ENCODE data around the gene NUP58. TPM values are rescaled to one million over a fixed set of nuclear protein-coding genes. Genes with fewer than 3 reads are reported as not detected.

The NUP58 gene
- total RNA-seq, 1 experiment from 2014 or later = 41.0 TPM

GRCh38 chr13:25378528-25378927 lies 77.1 kb downstream of the NUP58 start:
- no TSS peak for BruUV-seq (replicated peaks)
- H3K36me3 Mint-ChIP-seq (ENCODE audit: insufficient read depth, unreplicated experiment) = no peaks in the 10 kb centered on the region
- DNase-seq = no peak
- no peaks in the 10 kb centered on the region for H3K9me3 Mint-ChIP-seq (ENCODE audit: low read depth, unreplicated experiment)
- TF ChIP-seq CTCF (IDR thresholded peaks at IDR 0.05; ENCODE audit: unreplicated experiment) = no peak
- no peak overlapping the region for H3K4me3 Mint-ChIP-seq (ENCODE audit: low read depth, unreplicated experiment)
- no peak overlapping the region for H3K27ac Mint-ChIP-seq (ENCODE audit: unreplicated experiment)
- no peaks in the 10 kb centered on the region for H3K4me1 Mint-ChIP-seq (ENCODE audit: low read depth, unreplicated experiment)
- intact Hi-C loops (cut with micrococcal nuclease; ENCODE audit: unreplicated experiment) = no loop called here
- CTCF ChIA-PET = no interaction called here
- H3K27me3 Mint-ChIP-seq (ENCODE audit: unreplicated experiment) = peaks cover 63% of the 10 kb centered on the region

- no peaks in the 10 kb centered on the region for H3K9me3 Mint-ChIP-seq (ENCODE audit: low read depth, unreplicated experiment)
- no peak for DNase-seq
- no peaks in the 10 kb centered on the region for H3K36me3 Mint-ChIP-seq (ENCODE audit: insufficient read depth, unreplicated experiment)
- peaks cover 63% of the 10 kb centered on the region for H3K27me3 Mint-ChIP-seq (ENCODE audit: unreplicated experiment)
- H3K4me1 Mint-ChIP-seq (ENCODE audit: low read depth, unreplicated experiment) = no peaks in the 10 kb centered on the region
- no peak for TF ChIP-seq CTCF (IDR thresholded peaks at IDR 0.05; ENCODE audit: unreplicated experiment)
- intact Hi-C loops (cut with micrococcal nuclease; ENCODE audit: unreplicated experiment) = no loop called here
- H3K27ac Mint-ChIP-seq (ENCODE audit: unreplicated experiment) = no peak overlapping the region
- CTCF ChIA-PET = no interaction called here
- BruUV-seq (replicated peaks) = no TSS peak
- H3K4me3 Mint-ChIP-seq (ENCODE audit: low read depth, unreplicated experiment) = no peak overlapping the region
Observed at GRCh38 chr13:25379011-25379410, 77.6 kb downstream of the NUP58 start.

DNA sequence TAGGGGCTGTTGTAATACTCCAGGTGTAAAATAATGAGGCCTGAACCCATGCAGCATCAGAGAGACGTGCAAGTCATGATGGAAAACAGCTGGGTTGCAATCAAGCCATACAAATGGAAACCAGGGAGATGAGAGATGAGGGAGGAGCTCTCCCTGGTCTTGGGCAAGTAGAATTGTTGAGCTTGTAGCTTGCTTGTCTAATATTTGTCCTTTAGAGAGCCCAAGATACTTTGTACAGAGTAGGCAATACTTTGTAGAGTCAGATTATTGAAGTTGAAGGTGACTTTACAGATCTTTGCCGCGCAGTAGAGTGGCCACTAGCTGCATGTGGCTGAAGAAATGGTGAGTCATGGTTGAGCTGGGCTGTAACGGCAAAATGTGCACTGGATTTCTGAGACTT lies 78.7 kb downstream of the NUP58 start:
- no peak overlapping the region for H3K27ac Mint-ChIP-seq (ENCODE audit: unreplicated experiment)
- no peaks in the 10 kb centered on the region for H3K36me3 Mint-ChIP-seq (ENCODE audit: insufficient read depth, unreplicated experiment)
- intact Hi-C loops (cut with micrococcal nuclease; ENCODE audit: unreplicated experiment) = no loop called here
- H3K4me1 Mint-ChIP-seq (ENCODE audit: low read depth, unreplicated experiment) = no peaks in the 10 kb centered on the region
- no peak for DNase-seq
- no peaks in the 10 kb centered on the region for H3K9me3 Mint-ChIP-seq (ENCODE audit: low read depth, unreplicated experiment)
- BruUV-seq (replicated peaks) = no TSS peak
- peaks cover 63% of the 10 kb centered on the region for H3K27me3 Mint-ChIP-seq (ENCODE audit: unreplicated experiment)
- no peak overlapping the region for H3K4me3 Mint-ChIP-seq (ENCODE audit: low read depth, unreplicated experiment)
- CTCF ChIA-PET = no interaction called here
- TF ChIP-seq CTCF (IDR thresholded peaks at IDR 0.05; ENCODE audit: unreplicated experiment) = no peak

DNA sequence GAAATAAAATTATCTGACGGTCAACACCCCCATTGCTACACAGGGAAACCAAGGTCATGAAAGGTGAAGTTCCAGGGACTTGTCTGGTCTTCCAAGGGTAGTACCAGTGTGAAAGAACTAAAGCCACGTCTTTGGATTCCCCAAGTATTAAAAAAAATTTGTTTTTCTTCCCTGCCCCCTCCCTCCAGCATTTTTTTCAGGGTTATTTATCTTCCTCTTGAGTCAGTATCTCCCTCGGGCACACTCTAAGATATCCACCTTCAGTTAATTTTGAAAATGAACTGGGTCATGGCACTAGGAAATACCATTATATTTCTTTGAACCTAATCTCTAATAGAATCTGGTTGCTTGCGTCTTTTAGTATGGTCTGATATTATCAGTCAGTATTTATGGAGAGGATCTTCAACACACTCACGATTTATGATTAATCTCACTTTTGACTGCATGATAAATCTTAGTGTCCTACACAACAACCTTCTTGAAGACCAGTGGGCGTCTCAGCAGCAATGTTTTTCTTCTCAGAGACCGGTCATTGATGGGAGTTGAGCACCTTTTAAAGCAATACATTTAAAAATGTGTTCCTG lies 79.4 kb downstream of the NUP58 start:
- no peak for TF ChIP-seq CTCF (IDR thresholded peaks at IDR 0.05; ENCODE audit: unreplicated experiment)
- H3K27ac Mint-ChIP-seq (ENCODE audit: unreplicated experiment) = no peak overlapping the region
- no peaks in the 10 kb centered on the region for H3K36me3 Mint-ChIP-seq (ENCODE audit: insufficient read depth, unreplicated experiment)
- no TSS peak for BruUV-seq (replicated peaks)
- intact Hi-C loops (cut with micrococcal nuclease; ENCODE audit: unreplicated experiment) = no loop called here
- peaks cover 57% of the 10 kb centered on the region for H3K27me3 Mint-ChIP-seq (ENCODE audit: unreplicated experiment)
- no peaks in the 10 kb centered on the region for H3K9me3 Mint-ChIP-seq (ENCODE audit: low read depth, unreplicated experiment)
- H3K4me3 Mint-ChIP-seq (ENCODE audit: low read depth, unreplicated experiment) = no peak overlapping the region
- no peaks in the 10 kb centered on the region for H3K4me1 Mint-ChIP-seq (ENCODE audit: low read depth, unreplicated experiment)
- DNase-seq = no peak
- CTCF ChIA-PET = no interaction called here

Measured in Calu3 (cell line).